SW480 (cell line): ENCODE results near the gene ARSI.
"Not testable (repeated sequence)": the region's sequence is repeated elsewhere in the genome, so short reads cannot be mapped to it uniquely, and the experiment has no call there.

Experiments used
- DNase-seq: peaks from one replicate; pipeline ENCODE4 v3.0.0-alpha.2; 2016; ENCODE audit warnings: low spot score

The ARSI gene

GRCh38 chr5:150265870-150266383, 36.8 kb downstream of the ARSI start:
- no peak for DNase-seq

GRCh38 chr5:150264667-150265603, 37.8 kb downstream of the ARSI start:
- DNase-seq, result no peak

GRCh38 chr5:150263801-150264621, 38.7 kb downstream of the ARSI start:
- DNase-seq, result peak; percentile 49

- DNase-seq, result no peak
Observed at GRCh38 chr5:150263375-150263775, 39.3 kb downstream of the ARSI start.

GRCh38 chr5:150262502-150262901, 40.2 kb downstream of the ARSI start:
- no peak for DNase-seq

- peak; percentile 20 for DNase-seq
Observed at GRCh38 chr5:150261231-150261630, 41.5 kb downstream of the ARSI start.

GRCh38 chr5:150258130-150258529, 44.6 kb downstream of the ARSI start:
- no peak for DNase-seq

GRCh38 chr5:150257424-150257823, 45.3 kb downstream of the ARSI start:
- no peak for DNase-seq

- DNase-seq, result no peak
Observed at GRCh38 chr5:150256410-150257064, 46.2 kb downstream of the ARSI start.

- DNase-seq, result no peak
Observed at GRCh38 chr5:150255659-150256409, 46.9 kb downstream of the ARSI start.

- DNase-seq, result no peak
Observed at GRCh38 chr5:150254774-150255173, 47.9 kb downstream of the ARSI start.

GRCh38 chr5:150254363-150254762, 48.3 kb downstream of the ARSI start:
- DNase-seq, result no peak

- DNase-seq, result no peak
Observed at GRCh38 chr5:150253416-150254208, 49.1 kb downstream of the ARSI start.

GRCh38 chr5:150252489-150252888, 50.2 kb downstream of the ARSI start:
- no peak for DNase-seq

GRCh38 chr5:150251504-150251903, 51.2 kb downstream of the ARSI start:
- DNase-seq, result no peak

- no peak for DNase-seq
Observed at GRCh38 chr5:150249744-150250143, 53.0 kb downstream of the ARSI start.

- no peak for DNase-seq
Observed at GRCh38 chr5:150248946-150249345, 53.8 kb downstream of the ARSI start.

GRCh38 chr5:150248493-150248892, 54.2 kb downstream of the ARSI start:
- DNase-seq, result not testable (repeated sequence)

GRCh38 chr5:150247726-150248125, 55.0 kb downstream of the ARSI start:
- no peak for DNase-seq

- no peak for DNase-seq
Observed at GRCh38 chr5:150246835-150247234, 55.9 kb downstream of the ARSI start.

- no peak for DNase-seq
Observed at GRCh38 chr5:150246429-150246828, 56.3 kb downstream of the ARSI start.
